Liver (tissue), 3 donors: Measurements from ENCODE around the gene FLAD1.

Experiments used
- ATF3 ChIP-seq: IDR thresholded peaks from 2 replicates; pipeline ENCODE4 v1.6.1; 2016; ENCODE audit warnings: antibody characterized with exemption
- EGR1 ChIP-seq, 2 donors: IDR thresholded peaks; 2 replicates each; pipeline ENCODE4 v1.6.1; 2016 to 2018; ENCODE audit warnings: antibody characterized with exemption in 2 of 2, low read depth in 2 of 2
- GABPA ChIP-seq, 2 donors: IDR thresholded peaks in 1 of 2; conservative IDR thresholded peaks in 1 of 2; 2 replicates each; pipeline ENCODE4 v1.6.1; 2016; ENCODE audit warnings: antibody characterized with exemption in 2 of 2, mild to moderate bottlenecking in 1 of 2, moderate library complexity in 1 of 2
- HNF4A ChIP-seq, 2 donors: conservative IDR thresholded peaks; 2 replicates each; pipeline ENCODE4 v1.6.1; 2016; ENCODE audit warnings: antibody characterized with exemption in 2 of 2, mild to moderate bottlenecking in 2 of 2
- JUND ChIP-seq, 2 donors: IDR thresholded peaks; 2 replicates each; pipeline ENCODE4 v1.6.1; 2016; ENCODE audit warnings: antibody characterized with exemption in 2 of 2
- SP1 ChIP-seq: IDR thresholded peaks from 2 replicates; pipeline ENCODE4 v1.6.1; 2018; ENCODE audit warnings: antibody characterized with exemption, mild to moderate bottlenecking
- TAF1 ChIP-seq: conservative IDR thresholded peaks from 2 replicates; pipeline ENCODE4 v1.6.1; 2016; ENCODE audit warnings: antibody characterized with exemption, mild to moderate bottlenecking
- TF ChIP-seq, protein P1 (sequence below): fragments of 150-350 bp; IDR thresholded peaks from 2 replicates; pipeline ENCODE4 v1.5.1; 2017; ENCODE audit warnings: improper control_type of control experiment, low read depth, low read length; ENCODE audit not compliant: missing input control
- TF ChIP-seq, protein P2 (sequence below): IDR thresholded peaks from 2 replicates; pipeline ENCODE4 v1.6.1; 2016; ENCODE audit warnings: antibody characterized with exemption, mild to moderate bottlenecking
- donor health status: healthy.
- donor health status: healthy.

DNA sequence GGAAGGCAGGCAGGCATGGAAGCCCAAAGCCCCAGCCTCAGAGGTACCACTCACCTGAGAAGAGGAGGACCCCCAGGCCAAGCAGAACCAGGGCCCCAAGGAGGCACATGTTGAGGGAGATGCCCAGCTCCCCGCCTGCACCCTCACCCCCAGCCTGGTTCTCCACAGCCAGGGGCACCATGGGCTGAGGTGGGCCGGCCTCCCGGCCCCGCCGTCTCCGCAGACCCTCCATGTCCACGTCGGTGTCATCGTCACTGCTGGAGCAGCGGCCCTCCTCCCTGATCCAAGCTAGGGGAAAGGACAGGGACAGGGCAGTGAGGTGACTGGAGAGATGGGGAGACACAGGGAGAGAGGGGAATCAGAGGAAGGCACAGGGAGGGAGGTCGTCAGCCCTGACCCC is 35.1 kb upstream of the FLAD1 start:
- TF ChIP-seq, protein P1, sequence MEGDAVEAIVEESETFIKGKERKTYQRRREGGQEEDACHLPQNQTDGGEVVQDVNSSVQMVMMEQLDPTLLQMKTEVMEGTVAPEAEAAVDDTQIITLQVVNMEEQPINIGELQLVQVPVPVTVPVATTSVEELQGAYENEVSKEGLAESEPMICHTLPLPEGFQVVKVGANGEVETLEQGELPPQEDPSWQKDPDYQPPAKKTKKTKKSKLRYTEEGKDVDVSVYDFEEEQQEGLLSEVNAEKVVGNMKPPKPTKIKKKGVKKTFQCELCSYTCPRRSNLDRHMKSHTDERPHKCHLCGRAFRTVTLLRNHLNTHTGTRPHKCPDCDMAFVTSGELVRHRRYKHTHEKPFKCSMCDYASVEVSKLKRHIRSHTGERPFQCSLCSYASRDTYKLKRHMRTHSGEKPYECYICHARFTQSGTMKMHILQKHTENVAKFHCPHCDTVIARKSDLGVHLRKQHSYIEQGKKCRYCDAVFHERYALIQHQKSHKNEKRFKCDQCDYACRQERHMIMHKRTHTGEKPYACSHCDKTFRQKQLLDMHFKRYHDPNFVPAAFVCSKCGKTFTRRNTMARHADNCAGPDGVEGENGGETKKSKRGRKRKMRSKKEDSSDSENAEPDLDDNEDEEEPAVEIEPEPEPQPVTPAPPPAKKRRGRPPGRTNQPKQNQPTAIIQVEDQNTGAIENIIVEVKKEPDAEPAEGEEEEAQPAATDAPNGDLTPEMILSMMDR: no peak
- TF ChIP-seq HNF4A (conservative IDR thresholded peaks at IDR 0.05): no peak
- TF ChIP-seq EGR1 (IDR thresholded peaks at IDR 0.05; ENCODE audit: low read depth in 2 of 2): no peak
- no peak for TF ChIP-seq GABPA (IDR thresholded peaks at IDR 0.05 in 1 of 2, conservative IDR thresholded peaks at IDR 0.05 in 1 of 2)
- no peak for TF ChIP-seq TAF1
- TF ChIP-seq, protein P2, sequence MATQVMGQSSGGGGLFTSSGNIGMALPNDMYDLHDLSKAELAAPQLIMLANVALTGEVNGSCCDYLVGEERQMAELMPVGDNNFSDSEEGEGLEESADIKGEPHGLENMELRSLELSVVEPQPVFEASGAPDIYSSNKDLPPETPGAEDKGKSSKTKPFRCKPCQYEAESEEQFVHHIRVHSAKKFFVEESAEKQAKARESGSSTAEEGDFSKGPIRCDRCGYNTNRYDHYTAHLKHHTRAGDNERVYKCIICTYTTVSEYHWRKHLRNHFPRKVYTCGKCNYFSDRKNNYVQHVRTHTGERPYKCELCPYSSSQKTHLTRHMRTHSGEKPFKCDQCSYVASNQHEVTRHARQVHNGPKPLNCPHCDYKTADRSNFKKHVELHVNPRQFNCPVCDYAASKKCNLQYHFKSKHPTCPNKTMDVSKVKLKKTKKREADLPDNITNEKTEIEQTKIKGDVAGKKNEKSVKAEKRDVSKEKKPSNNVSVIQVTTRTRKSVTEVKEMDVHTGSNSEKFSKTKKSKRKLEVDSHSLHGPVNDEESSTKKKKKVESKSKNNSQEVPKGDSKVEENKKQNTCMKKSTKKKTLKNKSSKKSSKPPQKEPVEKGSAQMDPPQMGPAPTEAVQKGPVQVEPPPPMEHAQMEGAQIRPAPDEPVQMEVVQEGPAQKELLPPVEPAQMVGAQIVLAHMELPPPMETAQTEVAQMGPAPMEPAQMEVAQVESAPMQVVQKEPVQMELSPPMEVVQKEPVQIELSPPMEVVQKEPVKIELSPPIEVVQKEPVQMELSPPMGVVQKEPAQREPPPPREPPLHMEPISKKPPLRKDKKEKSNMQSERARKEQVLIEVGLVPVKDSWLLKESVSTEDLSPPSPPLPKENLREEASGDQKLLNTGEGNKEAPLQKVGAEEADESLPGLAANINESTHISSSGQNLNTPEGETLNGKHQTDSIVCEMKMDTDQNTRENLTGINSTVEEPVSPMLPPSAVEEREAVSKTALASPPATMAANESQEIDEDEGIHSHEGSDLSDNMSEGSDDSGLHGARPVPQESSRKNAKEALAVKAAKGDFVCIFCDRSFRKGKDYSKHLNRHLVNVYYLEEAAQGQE: no peak
- TF ChIP-seq JUND (IDR thresholded peaks at IDR 0.05): no peak
- no peak for TF ChIP-seq SP1
- TF ChIP-seq ATF3: no peak
